Measurements from ENCODE around the gene GOLGA1. TPM values are rescaled to one million over a fixed set of nuclear protein-coding genes. Genes with fewer than 3 reads are reported as not detected.

The GOLGA1 gene
- total and polyA plus RNA-seq, 9 of the 15 experiments (the other 6 are each of a cell fraction or from before 2014, with no cell fraction given) = 2.9 to 15.9 (median 8.5) TPM

GRCh38 chr9:124852829-124853531 is 87.9 kb downstream of the GOLGA1 start, which contains the start of gene WDR38 (continued):
- TF ChIP-seq AFF4 (CRISPR knock-in tag; IDR thresholded peaks at IDR 0.05) = peak; percentile 65; the same call in 1 of the 2 replicates
- TF ChIP-seq, protein P1, sequence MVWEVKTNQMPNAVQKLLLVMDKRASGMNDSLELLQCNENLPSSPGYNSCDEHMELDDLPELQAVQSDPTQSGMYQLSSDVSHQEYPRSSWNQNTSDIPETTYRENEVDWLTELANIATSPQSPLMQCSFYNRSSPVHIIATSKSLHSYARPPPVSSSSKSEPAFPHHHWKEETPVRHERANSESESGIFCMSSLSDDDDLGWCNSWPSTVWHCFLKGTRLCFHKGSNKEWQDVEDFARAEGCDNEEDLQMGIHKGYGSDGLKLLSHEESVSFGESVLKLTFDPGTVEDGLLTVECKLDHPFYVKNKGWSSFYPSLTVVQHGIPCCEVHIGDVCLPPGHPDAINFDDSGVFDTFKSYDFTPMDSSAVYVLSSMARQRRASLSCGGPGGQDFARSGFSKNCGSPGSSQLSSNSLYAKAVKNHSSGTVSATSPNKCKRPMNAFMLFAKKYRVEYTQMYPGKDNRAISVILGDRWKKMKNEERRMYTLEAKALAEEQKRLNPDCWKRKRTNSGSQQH (CRISPR knock-in tag; IDR thresholded peaks at IDR 0.05) = 0 out of 2 replicates have a peak, but pooled peaks have one; percentile 7
- 0 out of 2 replicates have a peak, but pooled peaks have one; percentile 13 for TF ChIP-seq JUN (IDR thresholded peaks at IDR 0.05; ENCODE audit: borderline replicate concordance, low read depth, low read length)
- no peak for TF ChIP-seq JUN (CRISPR knock-in tag; IDR thresholded peaks at IDR 0.05; ENCODE audit: borderline replicate concordance)
- peak; percentile 83 for TF ChIP-seq BCOR (IDR thresholded peaks at IDR 0.05)
- TF ChIP-seq, protein P2, sequence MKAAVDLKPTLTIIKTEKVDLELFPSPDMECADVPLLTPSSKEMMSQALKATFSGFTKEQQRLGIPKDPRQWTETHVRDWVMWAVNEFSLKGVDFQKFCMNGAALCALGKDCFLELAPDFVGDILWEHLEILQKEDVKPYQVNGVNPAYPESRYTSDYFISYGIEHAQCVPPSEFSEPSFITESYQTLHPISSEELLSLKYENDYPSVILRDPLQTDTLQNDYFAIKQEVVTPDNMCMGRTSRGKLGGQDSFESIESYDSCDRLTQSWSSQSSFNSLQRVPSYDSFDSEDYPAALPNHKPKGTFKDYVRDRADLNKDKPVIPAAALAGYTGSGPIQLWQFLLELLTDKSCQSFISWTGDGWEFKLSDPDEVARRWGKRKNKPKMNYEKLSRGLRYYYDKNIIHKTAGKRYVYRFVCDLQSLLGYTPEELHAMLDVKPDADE (conservative IDR thresholded peaks at IDR 0.05; ENCODE audit: control insufficient read depth, low read depth, low read length) = no peak
- peak; percentile 9; the same call in 1 of the 2 replicates for TF ChIP-seq CREM (IDR thresholded peaks at IDR 0.05; ENCODE audit: low read depth)
- TF ChIP-seq SRF (CRISPR knock-in tag; IDR thresholded peaks at IDR 0.05) = peak in 1 of 2 experiments; percentile 23; a peak in 1 of 4 replicates
- TF ChIP-seq PHF8 (IDR thresholded peaks at IDR 0.05; ENCODE audit: borderline replicate concordance, low read length) = peak; percentile 30; the same call in 1 of the 2 replicates
- peak; percentile 44; the same call in 1 of the 2 replicates for TF ChIP-seq ESRRA (IDR thresholded peaks at IDR 0.05; ENCODE audit: borderline replicate concordance, low read depth)
- TF ChIP-seq CHD2 (IDR thresholded peaks at IDR 0.05; ENCODE audit: low read depth, low read length) = peak; percentile 31; the same call in 1 of the 2 replicates
- 0 out of 2 replicates have a peak, but pooled peaks have one; percentile 51 for TF ChIP-seq E2F5 (CRISPR knock-in tag; IDR thresholded peaks at IDR 0.05)
- TF ChIP-seq PTBP1 (IDR thresholded peaks at IDR 0.05; ENCODE audit: low read depth, low read length) = 0 out of 2 replicates have a peak, but pooled peaks have one; percentile 58
- TF ChIP-seq MAZ (CRISPR knock-in tag; conservative IDR thresholded peaks at IDR 0.05 in 1 of 2, IDR thresholded peaks at IDR 0.05 in 1 of 2) = peak; percentile 86 to 91
- no peak for TF ChIP-seq MCM7 (IDR thresholded peaks at IDR 0.05)
- TF ChIP-seq, protein P3, sequence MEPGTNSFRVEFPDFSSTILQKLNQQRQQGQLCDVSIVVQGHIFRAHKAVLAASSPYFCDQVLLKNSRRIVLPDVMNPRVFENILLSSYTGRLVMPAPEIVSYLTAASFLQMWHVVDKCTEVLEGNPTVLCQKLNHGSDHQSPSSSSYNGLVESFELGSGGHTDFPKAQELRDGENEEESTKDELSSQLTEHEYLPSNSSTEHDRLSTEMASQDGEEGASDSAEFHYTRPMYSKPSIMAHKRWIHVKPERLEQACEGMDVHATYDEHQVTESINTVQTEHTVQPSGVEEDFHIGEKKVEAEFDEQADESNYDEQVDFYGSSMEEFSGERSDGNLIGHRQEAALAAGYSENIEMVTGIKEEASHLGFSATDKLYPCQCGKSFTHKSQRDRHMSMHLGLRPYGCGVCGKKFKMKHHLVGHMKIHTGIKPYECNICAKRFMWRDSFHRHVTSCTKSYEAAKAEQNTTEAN (CRISPR knock-in tag; IDR thresholded peaks at IDR 0.05) = peak; percentile 86; the same call in 1 of the 2 replicates
- no peak for TF ChIP-seq SMARCC2 (IDR thresholded peaks at IDR 0.05; ENCODE audit: low read depth)
